ENCODE measurements around the gene BFSP2.

BFSP2 gene

GRCh38 chr3:133440652-133441051 is 40.8 kb downstream of the BFSP2 start:
- TF ChIP-seq, protein P1, sequence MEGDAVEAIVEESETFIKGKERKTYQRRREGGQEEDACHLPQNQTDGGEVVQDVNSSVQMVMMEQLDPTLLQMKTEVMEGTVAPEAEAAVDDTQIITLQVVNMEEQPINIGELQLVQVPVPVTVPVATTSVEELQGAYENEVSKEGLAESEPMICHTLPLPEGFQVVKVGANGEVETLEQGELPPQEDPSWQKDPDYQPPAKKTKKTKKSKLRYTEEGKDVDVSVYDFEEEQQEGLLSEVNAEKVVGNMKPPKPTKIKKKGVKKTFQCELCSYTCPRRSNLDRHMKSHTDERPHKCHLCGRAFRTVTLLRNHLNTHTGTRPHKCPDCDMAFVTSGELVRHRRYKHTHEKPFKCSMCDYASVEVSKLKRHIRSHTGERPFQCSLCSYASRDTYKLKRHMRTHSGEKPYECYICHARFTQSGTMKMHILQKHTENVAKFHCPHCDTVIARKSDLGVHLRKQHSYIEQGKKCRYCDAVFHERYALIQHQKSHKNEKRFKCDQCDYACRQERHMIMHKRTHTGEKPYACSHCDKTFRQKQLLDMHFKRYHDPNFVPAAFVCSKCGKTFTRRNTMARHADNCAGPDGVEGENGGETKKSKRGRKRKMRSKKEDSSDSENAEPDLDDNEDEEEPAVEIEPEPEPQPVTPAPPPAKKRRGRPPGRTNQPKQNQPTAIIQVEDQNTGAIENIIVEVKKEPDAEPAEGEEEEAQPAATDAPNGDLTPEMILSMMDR (IDR thresholded peaks at IDR 0.05): no peak
- Mint-ChIP-seq H3K27me3 (ENCODE audit: low read depth, poor library complexity) (peaks cover 14% of the 10 kb centered on the region), H3K27ac (no peak overlapping the region), H3K36me3 (ENCODE audit: low read depth) (peaks cover 13% of the 10 kb centered on the region), H3K4me3 (no peak overlapping the region), H3K9me3 (peaks cover 14% of the 10 kb centered on the region), H3K4me1 (peaks cover 11% of the 10 kb centered on the region)
- no peak for DNase-seq

GRCh38 chr3:133441867-133442270 is 42.0 kb downstream of the BFSP2 start:
- Mint-ChIP-seq H3K27me3 (ENCODE audit: low read depth, poor library complexity) (peaks cover 14% of the 10 kb centered on the region), H3K27ac (no peak overlapping the region), H3K9me3 (peaks cover 14% of the 10 kb centered on the region), H3K4me1 (peaks cover 11% of the 10 kb centered on the region), H3K4me3 (peak overlapping the region; percentile 28), H3K36me3 (ENCODE audit: low read depth) (peaks cover 13% of the 10 kb centered on the region)
- DNase-seq: no peak
- TF ChIP-seq, protein P1 (IDR thresholded peaks at IDR 0.05): no peak

GRCh38 chr3:133442518-133442917 is 42.7 kb downstream of the BFSP2 start:
- peaks cover 14% of the 10 kb centered on the region for H3K9me3 Mint-ChIP-seq
- TF ChIP-seq, protein P1 (IDR thresholded peaks at IDR 0.05): no peak
- DNase-seq: no peak

DNA sequence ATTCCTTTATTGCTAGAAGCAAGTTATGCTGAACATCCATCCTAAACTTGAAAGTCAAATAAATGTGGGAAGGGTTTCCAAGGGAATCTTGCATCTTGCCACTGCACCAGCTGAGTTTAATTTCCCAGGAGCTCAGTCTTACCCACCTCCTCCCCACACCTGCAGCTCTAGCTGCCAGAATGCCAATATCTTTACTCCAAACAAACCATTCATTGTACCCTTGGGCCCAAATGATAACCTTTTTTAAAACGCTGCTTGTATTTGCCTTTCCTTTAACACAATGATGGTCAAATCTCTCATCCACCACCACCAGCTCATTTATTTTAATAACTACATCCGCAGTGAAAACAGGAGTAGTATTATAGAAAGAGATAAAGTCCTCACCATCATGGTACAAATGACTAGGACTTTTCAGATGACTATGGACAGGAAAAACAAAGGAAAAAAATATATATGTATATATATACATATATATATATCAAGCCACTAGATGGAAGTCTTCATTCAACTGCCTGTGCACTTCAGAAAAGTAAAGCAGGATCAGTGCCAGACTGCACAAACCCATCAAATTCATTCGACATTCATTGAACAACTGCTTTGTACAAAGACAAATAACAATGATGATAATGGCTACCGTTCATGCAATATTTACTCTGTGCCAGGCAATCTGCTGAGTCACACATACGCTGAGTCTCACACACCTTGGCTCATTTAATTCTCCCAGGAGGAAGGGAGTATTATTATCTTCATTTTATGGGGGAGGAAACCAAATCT is 44.0 kb downstream of the BFSP2 start:
- peaks cover 21% of the 10 kb centered on the region for H3K4me1 Mint-ChIP-seq
- no peak for DNase-seq
- H3K27me3 Mint-ChIP-seq (ENCODE audit: low read depth, poor library complexity): peaks cover 15% of the 10 kb centered on the region
- no peak overlapping the region for H3K4me3 Mint-ChIP-seq
- H3K27ac Mint-ChIP-seq: no peak overlapping the region
- peaks cover 12% of the 10 kb centered on the region for H3K36me3 Mint-ChIP-seq (ENCODE audit: low read depth)
- H3K9me3 Mint-ChIP-seq: peaks cover 13% of the 10 kb centered on the region
- TF ChIP-seq, protein P1 (IDR thresholded peaks at IDR 0.05): no peak

More at GRCh38 chr3:133442518-133442917, 42.7 kb downstream of the BFSP2 start:
- no peak overlapping the region for H3K4me3 Mint-ChIP-seq
- H3K4me1 Mint-ChIP-seq: peaks cover 16% of the 10 kb centered on the region
- peaks cover 11% of the 10 kb centered on the region for H3K27me3 Mint-ChIP-seq (ENCODE audit: low read depth, poor library complexity)
- no peak overlapping the region for H3K27ac Mint-ChIP-seq
- peaks cover 13% of the 10 kb centered on the region for H3K36me3 Mint-ChIP-seq (ENCODE audit: low read depth)

DNA sequence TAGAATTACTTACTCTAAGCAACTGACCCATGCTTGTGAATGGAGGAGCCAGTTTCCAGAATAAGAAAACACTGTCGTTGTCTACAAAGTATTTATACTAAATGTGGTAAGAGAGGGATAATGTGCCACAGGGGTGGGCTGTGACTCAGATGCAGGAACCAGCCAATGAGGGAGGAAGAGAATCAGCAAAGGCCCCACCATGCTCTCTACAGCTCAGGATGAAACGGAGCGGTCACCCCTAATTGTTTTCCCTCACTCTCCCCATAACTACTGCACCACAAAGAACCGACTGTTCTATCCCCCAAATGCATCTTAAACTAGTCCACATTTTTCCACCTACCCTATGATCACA is 44.5 kb downstream of the BFSP2 start:
- Mint-ChIP-seq H3K4me1 (peaks cover 23% of the 10 kb centered on the region), H3K27ac (no peak overlapping the region), H3K4me3 (no peak overlapping the region), H3K27me3 (ENCODE audit: low read depth, poor library complexity) (peaks cover 19% of the 10 kb centered on the region), H3K36me3 (ENCODE audit: low read depth) (peaks cover 7% of the 10 kb centered on the region), H3K9me3 (peaks cover 7% of the 10 kb centered on the region)
- DNase-seq: no peak
- TF ChIP-seq, protein P1 (IDR thresholded peaks at IDR 0.05): no peak

GRCh38 chr3:133445108-133445507 is 45.3 kb downstream of the BFSP2 start:
- peaks cover 16% of the 10 kb centered on the region for H3K27me3 Mint-ChIP-seq (ENCODE audit: low read depth, poor library complexity)
- no peak overlapping the region for H3K27ac Mint-ChIP-seq
- DNase-seq: no peak
- peaks cover under 1% of the 10 kb centered on the region for H3K9me3 Mint-ChIP-seq
- no peak overlapping the region for H3K4me3 Mint-ChIP-seq
- TF ChIP-seq, protein P1 (IDR thresholded peaks at IDR 0.05): no peak
- no peaks in the 10 kb centered on the region for H3K36me3 Mint-ChIP-seq (ENCODE audit: low read depth)
- peaks cover 24% of the 10 kb centered on the region for H3K4me1 Mint-ChIP-seq

Measured in nephron progenitor cell (in vitro differentiated cells).